A673 (cell line): ENCODE data around the gene UBA52. TPM values are rescaled to one million over a fixed set of nuclear protein-coding genes. Genes with fewer than 3 reads are reported as not detected.

Experiments
- BruUV-seq: library from RNA; stranded (reverse); fragments of 400-500 nt; replicated peaks from 2 replicates; lab custom pipeline; 2021; lab: Mats Ljungman, UMichigan
- CTCF ChIA-PET: fragments of 300-600 bp; sonication (Branson Sonifier 250); formaldehyde crosslinking; loops from one replicate; lab custom pipeline; 2022; ENCODE audit warnings: antibody characterized with exemption; lab: Charles Lee
- POLR2A ChIA-PET: fragments of 300-600 bp; sonication (Branson Sonifier 250); formaldehyde crosslinking; loops from one replicate; lab custom pipeline; 2022; ENCODE audit warnings: antibody characterized with exemption; ENCODE audit not compliant: low non-redundant PET; lab: Charles Lee
- DNase-seq: peaks from one replicate; pipeline ENCODE4 v3.0.0-alpha.2; 2015; ENCODE audit warnings: low spot score
- H3K27ac ChIP-seq: fragments of 200-600 bp; sonication (generic); 2 replicates; pipeline ENCODE4 v1.5.1; 2016; ENCODE audit warnings: mixed run types, low read depth, mild to moderate bottlenecking, mixed read lengths, antibody characterized with exemption, low read length; ENCODE audit not compliant: poor library complexity, severe bottlenecking
- H3K27me3 ChIP-seq: fragments of 200-600 bp; sonication (generic); replicated peaks from 2 replicates; pipeline ENCODE4 v1.6.1; 2017; ENCODE audit warnings: mixed run types, low read depth, mild to moderate bottlenecking, mixed read lengths, antibody characterized with exemption, low read length; ENCODE audit not compliant: insufficient read depth, poor library complexity
- H3K36me3 ChIP-seq: fragments of 200-600 bp; sonication (generic); 2 replicates; pipeline ENCODE4 v1.6.1; 2016; ENCODE audit warnings: mixed run types, mild to moderate bottlenecking, mixed read lengths, antibody characterized with exemption, low read length; ENCODE audit not compliant: insufficient read depth, poor library complexity, severe bottlenecking
- H3K4me1 ChIP-seq: fragments of 200-600 bp; sonication (generic); 2 replicates; pipeline ENCODE4 v1.6.1; 2017; ENCODE audit warnings: mixed run types, mild to moderate bottlenecking, mixed read lengths, antibody characterized with exemption, low read length; ENCODE audit not compliant: insufficient read depth, poor library complexity, severe bottlenecking
- H3K4me3 ChIP-seq: fragments of 200-600 bp; sonication (generic); 2 replicates; pipeline ENCODE4 v1.5.1; 2016; ENCODE audit warnings: low read depth, mixed run types, mild to moderate bottlenecking, mixed read lengths, low read length; ENCODE audit not compliant: poor library complexity, severe bottlenecking
- H3K9me3 ChIP-seq: fragments of 200-600 bp; sonication (generic); 2 replicates; pipeline ENCODE4 v1.6.1; 2016; ENCODE audit warnings: mixed run types, low read depth, mild to moderate bottlenecking, mixed read lengths, antibody characterized with exemption, low read length; ENCODE audit not compliant: poor library complexity, severe bottlenecking
- EZH2 ChIP-seq: fragments of 200-600 bp; sonication (generic); IDR thresholded peaks from 2 replicates; pipeline ENCODE4 v1.6.1; 2017; ENCODE audit warnings: borderline replicate concordance, low read depth, mild to moderate bottlenecking, mixed read lengths, antibody characterized with exemption, low read length; ENCODE audit not compliant: poor library complexity, severe bottlenecking
- intact Hi-C: fragments of 100-400 bp; cut with micrococcal nuclease; formaldehyde crosslinking; loops from one replicate; pipeline ENCODE4 v1.10.0; 2022; ENCODE audit not compliant: unreplicated experiment
- total RNA-seq: library from RNA; stranded (reverse); gene quantifications from 2 replicates; pipeline ENCODE4 v1.2.3, GENCODE V29; 2021
- TF ChIP-seq, protein P1 (sequence below): fragments of 300-800, 200-600 bp; sonication (generic); conservative IDR thresholded peaks from 2 replicates; pipeline ENCODE4 v1.5.1; 2017; ENCODE audit warnings: low read depth, mild to moderate bottlenecking, antibody characterized with exemption, low read length, moderate library complexity, mixed read lengths

UBA52 gene
- total RNA-seq, 1 experiment from 2014 or later, result 1,348 TPM

DNA sequence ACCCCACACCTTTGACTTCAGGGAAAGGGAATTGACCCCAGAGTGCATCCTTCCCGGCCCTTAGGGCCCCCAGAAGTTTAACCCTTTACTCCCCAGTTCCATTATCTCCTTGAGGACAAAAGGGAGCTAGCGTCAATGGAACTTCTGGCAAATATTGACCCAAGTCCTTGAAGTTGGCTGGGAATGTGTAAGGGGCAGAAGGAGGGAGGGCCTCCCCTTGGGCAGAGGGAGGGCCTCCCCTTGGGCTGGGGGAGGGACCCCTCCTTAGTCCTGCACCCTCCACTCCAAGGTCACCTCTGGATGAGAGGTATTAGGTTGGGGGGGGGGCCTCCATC, 38.0 kb downstream of the UBA52 start:
- Histone ChIP-seq H3K4me1 (peaks cover 56% of the 10 kb centered on the region), H3K36me3 (no peaks in the 10 kb centered on the region), H3K9me3 (no peaks in the 10 kb centered on the region), H3K27ac (no peak overlapping the region), H3K4me3 (no peak overlapping the region), H3K27me3 (no peaks in the 10 kb centered on the region)
- POLR2A ChIA-PET, result no interaction called here
- intact Hi-C loops, result no loop called here
- no peak for DNase-seq
- no peak for TF ChIP-seq EZH2
- no TSS peak for BruUV-seq
- CTCF ChIA-PET, result no interaction called here

DNA sequence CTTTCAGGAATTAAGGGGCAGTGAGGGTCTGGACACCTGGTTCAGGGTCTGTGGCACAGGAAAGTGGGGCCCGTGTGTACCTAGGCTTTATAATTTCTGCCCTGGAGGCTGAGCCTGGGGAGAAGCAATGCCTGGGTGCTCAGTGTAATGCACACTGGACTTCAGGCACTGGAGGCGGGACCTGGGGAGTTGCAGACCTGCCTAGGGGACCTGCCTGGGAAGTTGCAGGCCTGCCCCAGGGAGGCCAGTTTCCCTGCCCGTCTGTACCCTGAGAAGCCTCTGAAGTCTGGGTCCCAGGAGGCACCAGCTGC, 38.5 kb downstream of the UBA52 start:
- BruUV-seq, result no TSS peak
- ChIA-PET CTCF (no interaction called here), POLR2A (no interaction called here)
- H3K36me3 ChIP-seq, result no peaks in the 10 kb centered on the region
- H3K4me1 ChIP-seq, result peaks cover 51% of the 10 kb centered on the region
- TF ChIP-seq, protein P1, sequence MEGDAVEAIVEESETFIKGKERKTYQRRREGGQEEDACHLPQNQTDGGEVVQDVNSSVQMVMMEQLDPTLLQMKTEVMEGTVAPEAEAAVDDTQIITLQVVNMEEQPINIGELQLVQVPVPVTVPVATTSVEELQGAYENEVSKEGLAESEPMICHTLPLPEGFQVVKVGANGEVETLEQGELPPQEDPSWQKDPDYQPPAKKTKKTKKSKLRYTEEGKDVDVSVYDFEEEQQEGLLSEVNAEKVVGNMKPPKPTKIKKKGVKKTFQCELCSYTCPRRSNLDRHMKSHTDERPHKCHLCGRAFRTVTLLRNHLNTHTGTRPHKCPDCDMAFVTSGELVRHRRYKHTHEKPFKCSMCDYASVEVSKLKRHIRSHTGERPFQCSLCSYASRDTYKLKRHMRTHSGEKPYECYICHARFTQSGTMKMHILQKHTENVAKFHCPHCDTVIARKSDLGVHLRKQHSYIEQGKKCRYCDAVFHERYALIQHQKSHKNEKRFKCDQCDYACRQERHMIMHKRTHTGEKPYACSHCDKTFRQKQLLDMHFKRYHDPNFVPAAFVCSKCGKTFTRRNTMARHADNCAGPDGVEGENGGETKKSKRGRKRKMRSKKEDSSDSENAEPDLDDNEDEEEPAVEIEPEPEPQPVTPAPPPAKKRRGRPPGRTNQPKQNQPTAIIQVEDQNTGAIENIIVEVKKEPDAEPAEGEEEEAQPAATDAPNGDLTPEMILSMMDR, result no peak
- no peak for TF ChIP-seq EZH2
- DNase-seq, result no peak
- peak overlapping the region; percentile 11 for H3K4me3 ChIP-seq
- no peaks in the 10 kb centered on the region for H3K27me3 ChIP-seq
- H3K27ac ChIP-seq, result peak overlapping the region; percentile 65
- H3K9me3 ChIP-seq, result no peaks in the 10 kb centered on the region
- intact Hi-C loops, result no loop called here

DNA sequence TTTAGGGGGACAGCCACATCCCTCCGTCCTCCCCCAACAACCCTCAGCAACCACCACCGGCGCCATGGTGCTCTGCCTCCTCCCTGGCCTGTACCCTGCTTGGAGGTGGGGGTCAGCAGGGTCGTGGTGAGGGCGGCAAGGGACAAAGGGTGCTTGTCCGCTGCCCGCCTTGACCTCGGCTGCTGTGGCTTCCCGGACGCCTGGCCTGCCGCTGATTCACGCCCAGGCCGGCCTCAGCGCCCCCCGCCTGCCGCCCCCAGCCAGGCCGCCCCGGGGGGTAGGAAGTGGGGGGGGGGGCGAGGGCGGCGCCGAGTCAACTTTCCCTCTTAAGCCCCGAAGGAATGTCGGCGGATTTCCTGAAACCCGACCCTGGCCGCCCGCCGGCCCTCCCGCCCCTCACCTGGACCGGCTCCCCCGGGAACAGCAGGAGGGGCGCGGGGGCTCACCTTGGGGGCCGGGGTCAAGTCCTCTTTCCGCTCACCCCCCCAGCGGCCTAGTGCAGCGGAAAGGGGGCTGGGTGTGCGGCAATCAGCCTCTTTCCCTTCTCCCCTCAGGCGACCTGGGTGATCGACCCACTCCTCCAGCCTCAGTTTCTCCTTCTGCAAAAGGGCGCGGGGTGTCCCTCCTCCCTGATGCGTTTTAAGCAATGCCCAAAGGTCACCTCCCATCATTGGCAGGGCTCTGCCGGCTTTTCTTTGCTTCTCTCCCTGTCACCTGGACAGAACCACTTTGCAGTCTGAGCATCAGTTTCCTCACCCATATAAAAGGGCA, 39.1 kb downstream of the UBA52 start:
- CTCF ChIA-PET, result no interaction called here
- H3K27me3 ChIP-seq, result no peaks in the 10 kb centered on the region
- H3K9me3 ChIP-seq, result no peaks in the 10 kb centered on the region
- BruUV-seq, result no TSS peak
- peak overlapping the region; percentile 56 for H3K4me3 ChIP-seq
- intact Hi-C loops, result no loop called here
- no peaks in the 10 kb centered on the region for H3K36me3 ChIP-seq
- TF ChIP-seq, protein P1, result no peak
- no peak for TF ChIP-seq EZH2
- POLR2A ChIA-PET, result no interaction called here
- no peak for DNase-seq
- H3K4me1 ChIP-seq, result peaks cover 48% of the 10 kb centered on the region
- peak overlapping the region; percentile 65 for H3K27ac ChIP-seq
